HG02610 (cell line): ENCODE measurements around the gene XXYLT1.
"Not testable (repeated sequence)": the region's sequence is repeated elsewhere in the genome, so short reads cannot be mapped to it uniquely, and the experiment has no call there.

Experiments used
- ATAC-seq: cut with Tn5 transposase; IDR thresholded peaks from one replicate; pipeline ENCODE4 v1.9.1; 2021; ENCODE audit warnings: mild to moderate bottlenecking, moderate library complexity; ENCODE audit not compliant: unreplicated experiment

Gene XXYLT1, protein sequence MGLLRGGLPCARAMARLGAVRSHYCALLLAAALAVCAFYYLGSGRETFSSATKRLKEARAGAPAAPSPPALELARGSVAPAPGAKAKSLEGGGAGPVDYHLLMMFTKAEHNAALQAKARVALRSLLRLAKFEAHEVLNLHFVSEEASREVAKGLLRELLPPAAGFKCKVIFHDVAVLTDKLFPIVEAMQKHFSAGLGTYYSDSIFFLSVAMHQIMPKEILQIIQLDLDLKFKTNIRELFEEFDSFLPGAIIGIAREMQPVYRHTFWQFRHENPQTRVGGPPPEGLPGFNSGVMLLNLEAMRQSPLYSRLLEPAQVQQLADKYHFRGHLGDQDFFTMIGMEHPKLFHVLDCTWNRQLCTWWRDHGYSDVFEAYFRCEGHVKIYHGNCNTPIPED

DNA sequence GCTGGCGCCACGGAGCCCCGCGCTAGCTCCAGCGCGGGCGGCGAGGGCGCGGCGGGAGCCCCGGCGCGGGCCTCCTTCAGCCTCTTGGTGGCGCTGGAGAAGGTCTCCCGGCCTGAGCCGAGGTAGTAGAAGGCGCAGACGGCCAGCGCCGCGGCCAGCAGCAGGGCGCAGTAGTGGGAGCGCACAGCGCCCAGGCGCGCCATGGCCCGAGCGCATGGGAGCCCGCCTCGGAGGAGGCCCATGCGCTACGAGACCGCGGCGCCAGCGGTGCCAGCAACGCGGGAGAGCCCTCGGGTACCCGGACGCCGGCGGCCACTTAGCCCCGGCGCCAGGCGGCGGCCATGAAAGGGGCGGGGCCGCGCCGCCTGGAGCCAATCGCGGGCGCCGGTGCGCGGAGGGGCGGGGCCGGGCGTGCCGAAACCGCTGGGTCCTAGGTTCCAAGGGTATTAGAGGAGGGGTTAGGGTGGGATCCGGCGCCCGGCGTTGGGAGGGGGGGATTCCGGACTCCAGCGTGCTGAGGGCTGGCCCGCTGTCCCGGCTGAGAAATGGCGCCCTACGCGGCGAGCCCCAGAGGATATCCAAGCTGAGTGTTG lies at the start of gene XXYLT1:
Gene XXYLT1, minus strand, starts transcription at position 343 of the 593 bp plus-strand sequence. Its CDS starts 101 bp downstream, at position 242.
- ATAC-seq = peak; percentile 88

DNA sequence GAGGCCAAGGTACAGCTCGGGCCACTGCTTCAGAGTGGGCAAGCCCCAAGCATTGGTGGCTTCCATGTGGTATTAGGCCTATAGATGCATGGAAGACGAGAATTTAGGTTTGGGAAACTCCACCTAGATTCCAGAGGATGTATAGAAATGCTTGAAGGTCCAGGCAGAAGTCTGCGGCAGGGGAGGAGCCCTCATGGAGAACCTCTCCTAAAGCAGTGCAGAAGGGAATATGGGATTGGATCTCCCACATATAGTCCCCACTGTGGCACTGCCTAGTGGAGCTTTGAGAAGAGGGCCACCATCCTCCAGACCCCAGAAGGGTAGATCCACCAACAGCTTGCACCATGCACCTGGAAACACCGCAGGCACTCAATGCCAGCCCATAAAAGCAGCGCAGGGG lies 48.1 kb upstream of the XXYLT1 start:
- ATAC-seq = no peak

DNA sequence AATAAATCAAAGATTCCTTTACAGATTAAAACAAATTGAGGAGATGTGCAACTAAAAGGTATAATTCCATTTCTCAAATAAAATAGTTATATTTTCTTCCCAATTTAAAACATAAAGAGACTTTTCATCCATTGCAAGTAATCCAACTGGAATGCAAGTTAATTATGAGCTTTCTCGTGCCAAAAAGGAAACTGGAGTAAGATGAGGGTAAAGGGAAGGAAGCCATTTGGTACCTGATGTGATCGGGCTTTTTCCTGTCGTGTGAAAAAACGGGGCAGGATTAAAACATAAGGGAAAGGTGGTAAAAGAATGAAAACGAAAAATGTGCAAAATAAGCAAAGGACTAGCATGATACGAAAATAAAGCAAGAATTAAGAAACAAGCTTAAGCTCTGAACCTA lies 41.8 kb upstream of the XXYLT1 start:
- no peak for ATAC-seq

DNA sequence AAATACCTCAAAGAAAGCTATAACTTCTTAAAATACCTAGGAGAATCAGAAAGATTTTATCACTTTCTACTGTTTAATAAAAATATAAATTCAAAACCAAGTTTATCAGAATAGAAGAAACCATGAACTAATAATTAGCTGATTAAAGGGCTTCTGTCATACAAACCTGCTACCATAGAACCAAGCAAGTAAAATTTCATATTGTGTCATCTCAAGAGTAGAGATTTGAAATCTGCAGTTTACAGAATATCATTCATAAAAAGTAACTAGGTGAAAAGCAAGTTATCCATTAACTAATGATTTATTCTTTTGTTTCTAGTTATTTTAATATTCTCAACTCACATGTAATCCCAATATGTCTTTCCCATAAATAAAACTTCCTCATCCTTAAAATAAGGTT lies 36.8 kb upstream of the XXYLT1 start:
- no peak for ATAC-seq

DNA sequence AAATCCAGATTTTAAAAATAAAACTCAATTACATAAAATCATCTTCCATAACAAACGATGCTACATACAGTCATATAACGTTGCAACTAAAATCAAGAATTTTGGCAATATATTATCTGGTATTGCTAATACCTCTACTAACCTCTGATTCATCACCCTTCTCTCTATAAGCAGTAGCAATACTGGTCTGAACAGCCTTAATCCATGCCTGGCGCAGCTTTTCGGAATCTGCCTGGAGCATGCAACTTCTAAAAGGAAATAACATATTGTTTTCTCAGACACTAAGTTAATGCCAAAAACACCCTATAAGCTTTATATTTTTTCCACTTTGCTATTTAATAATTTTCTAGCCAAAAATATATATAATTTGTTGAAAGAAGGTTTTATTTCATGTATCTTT lies 35.4 kb upstream of the XXYLT1 start:
- no peak for ATAC-seq

DNA sequence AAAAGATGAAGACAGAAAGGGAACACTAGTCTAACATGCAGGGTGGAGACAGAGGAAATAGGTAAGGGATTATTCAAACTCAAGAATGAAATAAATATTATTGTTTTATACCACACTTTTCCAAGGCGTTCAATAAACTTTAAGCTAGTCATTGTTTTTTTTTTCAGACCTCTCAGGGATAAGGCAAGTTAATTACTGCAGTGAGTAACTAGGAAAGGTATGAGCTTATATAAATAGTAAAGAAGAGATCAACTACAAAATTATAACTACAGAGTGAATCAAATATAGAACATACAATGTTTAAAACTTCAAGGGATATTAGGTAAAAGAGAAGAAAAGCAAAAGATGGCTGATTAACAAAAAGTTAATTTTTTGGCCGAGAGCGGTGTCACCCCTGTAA lies 31.5 kb upstream of the XXYLT1 start:
- no peak for ATAC-seq

DNA sequence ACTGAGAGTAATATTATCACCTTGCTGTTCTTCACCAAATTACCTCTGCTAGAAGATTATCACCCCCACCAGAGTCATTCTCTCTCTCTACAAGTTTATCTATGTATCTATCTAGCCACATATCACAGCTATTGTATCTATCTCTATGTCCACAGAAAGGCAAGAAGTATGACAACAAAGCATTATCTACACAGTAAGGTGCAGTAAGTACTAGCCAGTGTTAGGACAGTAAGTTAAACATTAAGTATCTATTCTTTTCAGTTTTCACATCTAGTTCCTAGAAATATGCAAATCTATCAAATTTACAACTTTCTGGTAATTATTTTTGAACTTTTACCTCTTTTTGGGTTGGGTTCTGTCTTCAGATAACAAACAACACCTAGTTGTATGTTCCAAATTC lies 26.5 kb upstream of the XXYLT1 start:
- ATAC-seq = no peak

DNA sequence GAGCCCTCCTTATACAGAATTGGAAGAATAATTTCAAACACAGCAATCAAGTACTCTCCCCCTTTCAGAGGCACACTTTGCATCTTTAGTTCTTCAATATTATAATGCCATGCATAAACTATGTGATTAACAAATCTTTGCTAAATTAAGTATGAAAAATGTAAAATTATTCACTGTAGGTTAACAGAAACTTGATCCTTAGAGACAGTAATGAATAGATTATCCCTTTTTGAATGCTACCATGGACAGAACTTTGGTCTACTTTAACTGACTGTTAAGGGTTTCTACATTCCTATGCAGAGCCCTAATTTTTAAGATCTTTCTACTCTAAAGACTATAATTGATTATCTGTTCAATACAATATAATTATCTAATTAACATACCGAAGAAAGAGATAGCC lies 25.7 kb upstream of the XXYLT1 start:
- ATAC-seq = no peak

DNA sequence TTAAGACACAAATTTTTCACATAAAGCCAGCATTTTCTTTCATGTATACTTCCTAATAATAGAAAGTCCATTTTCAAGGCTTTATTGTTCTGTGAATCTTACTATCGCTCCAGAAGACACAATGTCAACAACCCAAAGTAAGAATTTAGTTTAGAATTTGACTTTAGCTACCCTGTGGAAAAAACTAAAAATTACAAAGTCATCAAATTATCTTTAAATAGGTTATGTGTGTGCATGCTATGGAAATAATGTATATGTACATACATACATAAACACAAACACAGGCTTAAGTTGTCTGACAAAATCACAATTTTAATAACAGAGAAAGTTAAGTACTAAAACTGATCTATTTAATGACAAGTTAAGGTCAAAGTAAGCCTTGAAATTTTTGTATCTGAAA lies 20.2 kb upstream of the XXYLT1 start:
- no peak for ATAC-seq

DNA sequence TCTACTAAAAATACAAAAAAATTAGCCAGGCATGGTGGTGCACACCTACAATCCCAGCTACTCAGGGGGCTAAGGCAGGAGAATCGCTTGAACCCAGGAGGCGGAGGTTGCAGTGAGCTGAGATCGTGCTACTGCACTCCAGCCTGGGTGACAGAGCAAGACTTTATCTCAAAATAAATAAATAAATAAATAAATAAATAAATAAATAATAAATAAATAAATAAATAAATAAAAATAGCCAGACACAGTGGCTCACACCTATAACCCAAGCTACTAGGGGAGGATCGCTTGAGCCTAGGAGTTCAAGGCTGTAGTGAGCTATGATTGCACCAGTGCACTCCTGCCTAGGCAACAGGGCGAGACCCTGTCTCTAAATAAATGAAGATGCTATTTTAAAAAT lies 19.7 kb upstream of the XXYLT1 start:
- not testable (repeated sequence) for ATAC-seq

DNA sequence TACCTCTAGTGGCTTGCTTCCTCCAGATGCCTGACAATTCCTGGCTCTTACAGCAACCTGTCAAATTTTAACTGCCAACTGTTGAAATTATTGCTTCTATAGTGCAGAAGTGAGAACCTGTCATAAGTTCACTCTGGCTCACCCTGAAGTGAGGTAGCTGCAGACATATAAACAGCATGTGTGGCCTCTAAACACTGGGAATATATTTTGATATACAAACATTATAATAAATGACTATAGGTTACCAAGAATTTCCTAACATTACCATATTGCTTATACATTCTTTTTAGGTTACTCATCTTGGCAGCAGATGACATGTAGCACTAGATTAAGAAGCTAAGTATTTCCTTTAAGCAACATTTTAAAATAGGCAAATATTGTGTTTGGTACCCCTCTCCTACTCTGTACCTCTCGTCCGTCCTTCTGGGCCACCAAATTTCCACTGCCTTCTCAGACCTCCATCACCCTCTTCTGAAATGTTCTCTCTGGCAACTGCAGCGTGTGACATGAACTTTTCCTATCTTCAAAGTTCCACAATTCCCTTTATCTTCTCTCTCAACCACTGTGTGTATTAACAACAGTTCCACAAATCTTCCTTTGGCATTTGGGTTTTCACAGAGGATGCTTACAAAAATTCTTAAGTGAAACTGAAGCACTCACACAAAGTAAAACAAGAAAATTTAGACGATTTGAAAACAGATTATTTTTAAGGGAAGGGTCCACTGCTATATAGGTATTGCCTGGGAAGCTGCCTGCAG lies 15.3 kb upstream of the XXYLT1 start:
- ATAC-seq = no peak

DNA sequence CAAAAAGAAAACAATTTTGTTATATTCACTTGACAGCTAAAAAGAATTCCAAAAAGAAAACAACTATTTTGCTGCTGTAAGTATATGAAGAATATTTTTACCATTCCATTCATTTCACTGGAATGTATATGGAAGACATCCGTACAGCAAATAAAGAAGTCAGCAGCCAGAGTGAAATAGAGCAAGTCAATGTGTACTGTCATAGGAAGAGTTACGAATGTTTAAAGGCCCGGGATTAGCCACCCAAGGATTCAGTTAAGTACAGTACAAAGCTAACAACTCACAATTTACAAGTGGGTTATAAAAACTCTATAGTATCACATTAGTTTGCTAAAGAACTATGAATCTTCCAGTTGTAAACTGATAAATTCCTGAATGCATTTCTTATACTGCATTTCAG lies 14.4 kb upstream of the XXYLT1 start:
- no peak for ATAC-seq

DNA sequence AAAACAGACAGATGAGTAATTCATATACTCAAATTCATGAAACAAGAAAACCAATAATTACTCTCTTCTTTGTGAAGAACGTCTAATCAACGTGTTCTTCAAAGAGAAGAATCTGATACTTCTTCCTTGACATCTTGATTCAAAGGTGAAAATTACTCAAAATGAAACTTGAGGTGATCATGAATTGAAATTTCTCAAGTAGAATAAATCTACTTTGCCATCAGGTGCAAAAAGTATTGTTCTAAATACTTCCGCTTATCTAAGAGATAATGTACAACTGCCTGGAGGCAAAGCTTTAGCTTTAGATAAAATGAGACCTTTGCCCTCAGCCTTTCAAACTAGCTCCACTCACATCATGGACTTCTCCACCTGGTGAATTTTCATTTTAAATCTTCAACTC lies 13.9 kb upstream of the XXYLT1 start:
- ATAC-seq = no peak

DNA sequence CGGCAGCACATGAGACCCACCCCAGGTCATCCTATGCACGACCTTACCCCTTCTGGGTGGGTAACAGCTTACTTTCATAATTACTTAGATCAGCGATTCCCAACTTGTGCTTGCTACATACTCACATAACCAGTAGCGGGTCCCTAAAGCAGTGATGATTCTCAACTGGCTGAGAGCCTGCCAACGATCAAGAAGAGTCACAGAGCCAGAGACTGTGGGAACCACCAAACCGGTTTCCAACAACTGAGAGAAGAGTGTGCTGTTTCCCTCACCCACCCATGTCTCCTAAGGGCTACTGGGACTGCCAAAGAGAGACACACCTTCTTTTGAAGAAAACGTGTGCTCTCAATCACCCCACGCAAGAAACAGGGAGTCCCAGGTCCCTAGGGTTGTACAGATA lies 12.0 kb upstream of the XXYLT1 start:
- ATAC-seq = no peak

DNA sequence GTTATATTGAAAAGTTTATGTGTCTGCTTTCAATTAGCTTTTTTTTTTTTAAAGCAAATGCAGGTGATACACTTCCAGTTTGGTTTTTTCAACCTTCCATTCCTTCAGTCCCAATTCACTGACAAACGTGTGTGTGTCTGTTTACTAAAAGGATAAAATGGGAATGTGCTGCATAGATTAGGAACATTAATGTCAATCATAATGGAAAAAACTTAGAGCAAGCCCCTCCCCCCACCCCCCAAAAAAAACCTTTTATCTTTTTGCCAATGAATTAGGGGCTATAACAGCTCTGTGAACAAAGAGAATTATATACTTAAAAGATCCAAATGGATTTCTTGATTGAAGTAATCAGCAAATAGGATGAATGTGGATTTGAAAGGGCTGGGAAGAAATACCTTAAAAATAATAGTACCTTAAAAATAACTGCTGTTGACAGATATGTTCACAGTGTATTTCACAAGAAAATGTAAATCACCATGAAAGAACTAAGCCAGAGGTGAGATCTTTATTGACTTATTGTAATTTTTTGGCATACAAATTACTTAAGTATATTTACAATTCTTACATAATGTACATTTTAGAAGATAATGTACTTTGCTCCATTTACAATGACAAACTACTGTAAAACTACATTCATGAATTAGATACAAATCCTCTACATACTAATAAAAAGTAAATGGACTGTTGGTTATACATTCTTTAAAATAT lies 3.5 kb upstream of the XXYLT1 start:
- ATAC-seq = no peak

DNA sequence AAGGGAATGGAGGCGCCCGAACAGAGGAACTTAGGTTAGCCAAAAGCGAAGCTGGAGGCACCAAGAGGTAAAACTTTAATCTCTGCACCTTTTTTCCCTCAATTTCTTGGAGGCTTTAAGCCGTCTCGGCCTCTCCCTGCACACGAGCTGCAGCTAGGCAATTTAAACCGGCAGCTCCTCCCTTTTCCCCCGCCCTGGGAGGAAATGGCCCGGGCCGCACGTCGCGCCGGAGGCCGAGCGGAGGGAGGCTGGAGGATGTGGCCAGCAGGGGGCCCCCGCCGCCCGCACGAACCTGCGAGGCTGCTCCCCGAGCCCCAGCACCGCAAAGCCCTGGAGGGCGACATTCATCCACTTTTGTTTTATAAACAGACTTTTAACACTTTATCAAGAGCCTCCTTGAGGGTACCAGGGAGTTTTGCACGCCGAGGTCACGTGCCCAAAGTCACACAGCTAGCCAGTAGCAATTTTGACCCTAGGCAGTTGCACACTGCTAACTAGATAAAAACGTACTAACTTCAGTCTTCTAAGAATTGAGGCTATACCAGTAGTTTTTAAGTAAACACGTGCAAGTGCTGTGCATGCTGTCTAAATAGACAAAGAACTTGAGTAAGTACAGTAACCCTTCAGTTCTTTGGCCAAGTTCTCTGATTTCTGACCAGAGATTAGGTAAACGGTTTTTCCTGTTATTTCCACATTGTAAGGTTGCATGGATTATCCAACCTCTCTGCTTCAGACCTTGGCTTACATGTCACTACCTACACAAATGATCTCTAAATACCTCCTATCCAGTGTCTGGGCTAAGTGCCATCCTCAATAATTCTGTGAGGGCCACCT lies 668 bp upstream of the XXYLT1 start:
- ATAC-seq = peak; percentile 67

DNA sequence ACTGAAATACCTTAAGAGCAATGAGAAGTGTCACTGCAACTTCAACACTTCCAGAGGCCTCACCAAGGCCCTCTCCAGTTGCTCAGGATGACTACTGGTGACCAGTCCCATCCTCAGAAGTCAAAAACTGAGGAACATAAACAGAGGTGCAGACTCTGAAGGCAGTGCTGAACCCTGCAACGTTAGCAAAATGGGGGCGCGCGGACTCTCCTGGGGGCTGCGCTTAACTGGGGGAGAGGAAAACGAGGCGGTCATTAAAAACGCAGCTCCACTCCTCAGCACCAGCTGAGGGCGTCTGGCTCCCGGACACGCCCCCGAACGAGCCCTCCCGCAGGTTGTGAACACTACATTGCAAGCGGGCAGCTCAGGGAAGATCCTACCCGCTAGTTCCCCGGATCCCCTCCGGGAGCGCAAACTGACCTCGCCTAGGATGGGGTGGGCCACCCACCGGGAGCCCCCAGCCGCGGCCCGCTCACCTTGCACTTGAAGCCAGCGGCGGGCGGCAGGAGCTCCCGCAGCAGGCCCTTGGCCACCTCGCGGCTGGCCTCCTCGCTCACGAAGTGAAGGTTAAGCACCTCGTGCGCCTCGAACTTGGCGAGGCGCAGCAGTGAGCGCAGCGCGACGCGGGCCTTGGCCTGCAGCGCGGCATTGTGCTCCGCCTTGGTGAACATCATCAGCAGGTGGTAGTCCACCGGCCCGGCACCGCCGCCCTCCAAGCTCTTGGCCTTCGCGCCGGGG lies 711 bp downstream of the XXYLT1 start:
- peak; percentile 10 for ATAC-seq

DNA sequence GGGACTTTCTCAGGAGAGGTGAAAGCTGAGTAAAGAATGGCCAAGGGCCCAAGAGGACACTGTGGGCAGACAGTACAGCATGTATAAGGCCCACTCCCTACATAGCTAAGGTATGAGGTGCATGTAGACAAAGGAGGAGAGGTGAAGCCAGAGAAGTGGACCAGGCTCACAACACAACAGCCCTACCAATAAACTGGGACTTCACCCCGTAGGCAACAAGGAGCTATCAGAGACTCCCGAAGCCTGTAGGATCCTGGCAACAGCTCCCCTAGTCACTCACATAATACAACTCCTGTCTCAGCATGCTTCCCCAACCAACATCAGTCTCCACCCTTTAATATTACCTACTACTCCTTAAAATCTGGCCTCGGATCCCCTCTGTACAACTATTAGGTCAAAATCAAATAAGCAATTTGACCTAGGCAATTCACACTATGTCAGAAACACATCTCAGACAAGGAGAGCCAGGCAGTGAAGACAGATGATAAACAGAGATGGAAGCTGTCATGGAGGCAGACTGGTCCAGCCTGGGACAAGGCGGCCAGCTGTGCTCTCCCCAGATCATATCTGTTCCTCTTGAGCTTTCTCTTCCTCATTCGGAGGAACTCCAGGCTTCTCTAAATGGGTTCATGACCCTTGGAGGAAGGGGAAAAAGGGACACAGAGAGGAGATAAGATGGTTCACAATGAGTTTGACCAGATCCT lies 1.4 kb downstream of the XXYLT1 start:
- no peak for ATAC-seq
